Nephron (organoid): ENCODE measurements around the gene TADA1.

Experiments
- H3K27ac Mint-ChIP-seq, 3 experiments: 2 replicates each; pipeline ENCODE4 v1.8.0; 2020; ENCODE audit warnings: mixed read lengths in 3 of 3, mild to moderate bottlenecking in 2 of 3, moderate library complexity in 1 of 3
- H3K27me3 Mint-ChIP-seq: 2 replicates; pipeline ENCODE4 v1.8.0; 2021; ENCODE audit warnings: low read depth, mild to moderate bottlenecking, moderate library complexity, mixed read lengths
- H3K36me3 Mint-ChIP-seq: 2 replicates; pipeline ENCODE4 v1.8.0; 2020; ENCODE audit warnings: low read depth, mixed read lengths
- H3K4me1 Mint-ChIP-seq: 2 replicates; pipeline ENCODE4 v1.8.0; 2020; ENCODE audit warnings: mixed read lengths
- H3K4me3 Mint-ChIP-seq, 3 experiments: 2 replicates each; pipeline ENCODE4 v1.8.0; 2020; ENCODE audit warnings: mild to moderate bottlenecking in 3 of 3, mixed read lengths in 3 of 3, moderate library complexity in 2 of 3
- H3K9me3 Mint-ChIP-seq: 2 replicates; pipeline ENCODE4 v1.8.0; 2020; ENCODE audit warnings: mixed read lengths
- CTCF ChIP-seq, 3 experiments: fragments of 200-600 bp; sonication (generic); IDR thresholded peaks; one replicate each; pipeline ENCODE4 v1.5.0; 2021; ENCODE audit warnings: antibody characterized with exemption in 3 of 3; ENCODE audit not compliant: unreplicated experiment in 3 of 3

The TADA1 gene

GRCh38 chr1:166910396-166910994 is 34.4 kb upstream of the TADA1 start:
- H3K4me3 Mint-ChIP-seq: no peak overlapping the region
- peaks cover 10% of the 10 kb centered on the region for H3K36me3 Mint-ChIP-seq
- no peak overlapping the region for H3K27ac Mint-ChIP-seq
- peaks cover 13% of the 10 kb centered on the region for H3K9me3 Mint-ChIP-seq
- H3K27me3 Mint-ChIP-seq: peaks cover 4% of the 10 kb centered on the region
- TF ChIP-seq CTCF (IDR thresholded peaks at IDR 0.05; ENCODE audit: unreplicated experiment in 3 of 3): peak; percentile 78 to 91 (median 86)
- H3K4me1 Mint-ChIP-seq: peaks cover 17% of the 10 kb centered on the region

- Mint-ChIP-seq H3K27ac (no peak overlapping the region), H3K4me3 (no peak overlapping the region), H3K27me3 (no peaks in the 10 kb centered on the region), H3K9me3 (peaks cover 13% of the 10 kb centered on the region), H3K36me3 (peaks cover 10% of the 10 kb centered on the region), H3K4me1 (peaks cover 32% of the 10 kb centered on the region)
- TF ChIP-seq CTCF (IDR thresholded peaks at IDR 0.05; ENCODE audit: unreplicated experiment in 3 of 3): no peak
Observed at GRCh38 chr1:166908942-166909341, 32.9 kb upstream of the TADA1 start.

DNA sequence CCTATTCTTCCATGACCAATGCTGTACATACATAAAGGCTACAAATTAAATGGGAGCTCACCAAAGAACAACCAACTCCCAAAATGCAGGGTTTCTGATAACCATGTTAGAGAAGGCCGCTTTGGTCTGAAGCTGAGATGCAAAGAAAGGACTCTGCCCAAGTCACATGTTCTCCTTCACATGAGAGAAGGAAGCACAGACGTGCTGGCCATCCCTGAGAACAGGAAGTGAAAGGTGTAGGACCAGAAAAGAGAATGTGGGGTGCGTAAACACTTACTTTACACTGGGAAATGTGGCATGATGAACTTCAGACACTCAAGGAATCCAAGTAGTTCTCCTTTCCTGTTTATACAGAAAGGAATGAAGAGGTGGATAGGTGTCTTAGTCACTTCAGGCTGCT is 31.7 kb upstream of the TADA1 start:
- no peak overlapping the region for H3K4me3 Mint-ChIP-seq
- peaks cover 37% of the 10 kb centered on the region for H3K4me1 Mint-ChIP-seq
- peaks cover 5% of the 10 kb centered on the region for H3K36me3 Mint-ChIP-seq
- no peak for TF ChIP-seq CTCF (IDR thresholded peaks at IDR 0.05; ENCODE audit: unreplicated experiment in 3 of 3)
- H3K27me3 Mint-ChIP-seq: no peaks in the 10 kb centered on the region
- H3K27ac Mint-ChIP-seq: no peak overlapping the region
- peaks cover 11% of the 10 kb centered on the region for H3K9me3 Mint-ChIP-seq

DNA sequence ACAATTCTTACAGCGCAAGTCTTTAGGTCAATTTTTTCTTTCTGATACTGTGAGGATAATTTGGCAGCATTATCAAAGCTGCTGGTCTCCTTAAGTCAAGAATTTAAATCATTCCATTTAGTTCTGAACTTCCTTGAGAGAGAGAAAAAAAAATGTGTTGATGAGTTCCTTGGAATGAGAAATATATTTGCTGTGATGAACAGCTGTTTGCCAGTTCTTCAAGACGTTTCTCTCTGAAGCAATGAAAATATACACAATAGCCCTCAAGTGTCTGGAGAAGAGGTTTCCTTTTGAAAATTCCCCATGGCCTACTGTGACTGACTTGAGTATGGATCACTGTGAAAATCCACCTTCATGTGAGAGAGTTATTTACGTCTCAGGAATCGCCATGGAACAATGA is 31.0 kb upstream of the TADA1 start:
- Mint-ChIP-seq H3K27me3 (no peaks in the 10 kb centered on the region), H3K36me3 (peaks cover 3% of the 10 kb centered on the region), H3K27ac (peak overlapping the region in 1 of 3 experiments; percentile 60), H3K4me1 (peaks cover 40% of the 10 kb centered on the region), H3K4me3 (no peak overlapping the region), H3K9me3 (peaks cover 10% of the 10 kb centered on the region)
- TF ChIP-seq CTCF (IDR thresholded peaks at IDR 0.05; ENCODE audit: unreplicated experiment in 3 of 3): no peak

- H3K9me3 Mint-ChIP-seq: peaks cover 7% of the 10 kb centered on the region
- peak overlapping the region in 2 of 3 experiments; percentile 60 to 68 for H3K27ac Mint-ChIP-seq
- H3K27me3 Mint-ChIP-seq: no peaks in the 10 kb centered on the region
- peaks cover 42% of the 10 kb centered on the region for H3K4me1 Mint-ChIP-seq
- no peak overlapping the region for H3K4me3 Mint-ChIP-seq
- H3K36me3 Mint-ChIP-seq: peaks cover 3% of the 10 kb centered on the region
- TF ChIP-seq CTCF (IDR thresholded peaks at IDR 0.05; ENCODE audit: unreplicated experiment in 3 of 3): no peak
Observed at GRCh38 chr1:166906647-166907046, 30.6 kb upstream of the TADA1 start.

GRCh38 chr1:166905900-166906299 is 29.8 kb upstream of the TADA1 start:
- Mint-ChIP-seq H3K27ac (peak overlapping the region; percentile 22 to 68 (median 60)), H3K36me3 (peaks cover 3% of the 10 kb centered on the region), H3K27me3 (no peaks in the 10 kb centered on the region), H3K4me1 (peaks cover 50% of the 10 kb centered on the region), H3K4me3 (no peak overlapping the region), H3K9me3 (peaks cover 3% of the 10 kb centered on the region)
- no peak for TF ChIP-seq CTCF (IDR thresholded peaks at IDR 0.05; ENCODE audit: unreplicated experiment in 3 of 3)
